ENCODE measurements around the gene KCNH4. TPM values are rescaled to one million over a fixed set of nuclear protein-coding genes. Genes with fewer than 3 reads are reported as not detected.

KCNH4 gene
- total RNA-seq, 1 experiment from 2014 or later = not detected

- DNase-seq (ENCODE audit: low read depth) = no peak
Observed at GRCh38 chr17:42117397-42118125, 63.4 kb downstream of the KCNH4 start.

- DNase-seq (ENCODE audit: low read depth) = peak; percentile 79
Observed at GRCh38 chr17:42116705-42117396, 64.1 kb downstream of the KCNH4 start.

GRCh38 chr17:42114118-42114517 lies 66.8 kb downstream of the KCNH4 start:
- DNase-seq (ENCODE audit: low read depth) = no peak

- DNase-seq (ENCODE audit: low read depth) = no peak
Observed at GRCh38 chr17:42113293-42114069, 67.5 kb downstream of the KCNH4 start.

- DNase-seq (ENCODE audit: low read depth) = peak; percentile 84
Observed at GRCh38 chr17:42112552-42113176, 68.3 kb downstream of the KCNH4 start, which contains the start of gene DHX58. Gene DHX58 (minus strand): TSS chr17:42112714. CDS start chr17:42111892, 822 bp downstream.

GRCh38 chr17:42111871-42112551 lies 68.9 kb downstream of the KCNH4 start:
- DNase-seq (ENCODE audit: low read depth) = peak; percentile 55

GRCh38 chr17:42111265-42111636 lies 69.7 kb downstream of the KCNH4 start:
- no peak for DNase-seq (ENCODE audit: low read depth)

- no peak for DNase-seq (ENCODE audit: low read depth)
Observed at GRCh38 chr17:42110301-42111264, 70.4 kb downstream of the KCNH4 start.

GRCh38 chr17:42109086-42109485 lies 71.9 kb downstream of the KCNH4 start:
- DNase-seq (ENCODE audit: low read depth) = no peak

- no peak for DNase-seq (ENCODE audit: low read depth)
Observed at GRCh38 chr17:42107597-42108576, 73.1 kb downstream of the KCNH4 start.

- DNase-seq (ENCODE audit: low read depth) = no peak
Observed at GRCh38 chr17:42107124-42107523, 73.8 kb downstream of the KCNH4 start.

Other genes with a start within 250 kb of the KCNH4 start
- gene CNP, start 214.3 kb downstream of the KCNH4 start, total RNA-seq (2014; rRNA removed; shearing (Covaris generic)) = 65.8 and 108 TPM in 2 replicates
- gene DNAJC7, start 163.7 kb downstream of the KCNH4 start, total RNA-seq (2014; rRNA removed; shearing (Covaris generic)) = 66.6 TPM in 2 replicates
- 46.5 and 48.8 TPM in 2 replicates for gene NKIRAS2, start 161.1 kb downstream of the KCNH4 start, total RNA-seq (2014; rRNA removed; shearing (Covaris generic))
- gene C17orf113, start 130.5 kb downstream of the KCNH4 start, total RNA-seq (2014; rRNA removed; shearing (Covaris generic)) = 0.17 and 0.44 TPM in 2 replicates
- 0.81 TPM in 1 of 2 replicates, not detected in the other for gene ZNF385C, start 82.7 kb downstream of the KCNH4 start, total RNA-seq (2014; rRNA removed; shearing (Covaris generic))
- 22.3 TPM in 2 replicates for gene DHX58, start 68.4 kb downstream of the KCNH4 start, total RNA-seq (2014; rRNA removed; shearing (Covaris generic))
- gene KAT2A, start 59.8 kb downstream of the KCNH4 start, total RNA-seq (2014; rRNA removed; shearing (Covaris generic)) = 5.7 and 8.6 TPM in 2 replicates
- gene HSPB9, start 58.3 kb downstream of the KCNH4 start, total RNA-seq (2014; rRNA removed; shearing (Covaris generic)) = not detected in 2 replicates
- 135 and 138 TPM in 2 replicates for gene RAB5C, start 26.2 kb downstream of the KCNH4 start, total RNA-seq (2014; rRNA removed; shearing (Covaris generic))
- not detected in 2 replicates for gene HCRT, start 4.3 kb upstream of the KCNH4 start, total RNA-seq (2014; rRNA removed; shearing (Covaris generic))
- gene GHDC, start 13.4 kb upstream of the KCNH4 start, total RNA-seq (2014; rRNA removed; shearing (Covaris generic)) = 10.4 and 13.4 TPM in 2 replicates
- 16.9 and 28.2 TPM in 2 replicates for gene STAT5B, start 95.2 kb upstream of the KCNH4 start, total RNA-seq (2014; rRNA removed; shearing (Covaris generic))
- 5.2 and 12.4 TPM in 2 replicates for gene STAT5A, start 107.4 kb upstream of the KCNH4 start, total RNA-seq (2014; rRNA removed; shearing (Covaris generic))
- gene STAT3, start 207.3 kb upstream of the KCNH4 start, total RNA-seq (2014; rRNA removed; shearing (Covaris generic)) = 69.3 and 112 TPM in 2 replicates
- 233 and 412 TPM in 2 replicates for gene CAVIN1, start 242.1 kb upstream of the KCNH4 start, total RNA-seq (2014; rRNA removed; shearing (Covaris generic))

Measured in M059J (cell line).